Stimulated activated CD4-positive, alpha-beta T cell treated with anti-CD3 and anti-CD28 coated beads, Interleukin-2, amount 100 ng/mL, for 48 hours (primary cell): ENCODE measurements around the gene TCEAL7.

Experiments
- DNase-seq, 2 donors: peaks; one replicate each; pipeline ENCODE4 v3.0.0-alpha.2; 2020

The TCEAL7 gene

DNA sequence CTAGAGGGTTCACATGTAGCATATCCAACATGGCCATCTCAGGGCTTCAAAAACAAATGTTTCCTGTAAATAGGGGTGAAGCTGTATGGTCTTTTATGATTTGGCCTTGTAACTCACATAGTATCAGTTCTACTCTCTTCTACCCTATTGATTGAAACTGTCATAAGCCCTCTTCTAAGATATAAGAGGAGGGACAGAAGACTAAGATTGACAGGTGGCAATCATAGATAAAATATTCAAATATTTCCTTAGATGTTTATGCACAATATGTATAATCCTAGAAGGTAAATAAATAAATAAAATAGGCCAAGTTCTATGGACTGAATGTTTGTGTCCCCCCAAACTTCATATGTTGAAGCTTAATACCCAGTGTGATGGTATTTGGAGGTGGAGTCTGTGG is 39.4 kb downstream of the TCEAL7 start:
- DNase-seq, result no peak

GRCh38 chrX:103372886-103373285 is 42.8 kb downstream of the TCEAL7 start:
- no peak for DNase-seq

GRCh38 chrX:103373581-103373980 is 43.5 kb downstream of the TCEAL7 start:
- DNase-seq, result no peak

DNA sequence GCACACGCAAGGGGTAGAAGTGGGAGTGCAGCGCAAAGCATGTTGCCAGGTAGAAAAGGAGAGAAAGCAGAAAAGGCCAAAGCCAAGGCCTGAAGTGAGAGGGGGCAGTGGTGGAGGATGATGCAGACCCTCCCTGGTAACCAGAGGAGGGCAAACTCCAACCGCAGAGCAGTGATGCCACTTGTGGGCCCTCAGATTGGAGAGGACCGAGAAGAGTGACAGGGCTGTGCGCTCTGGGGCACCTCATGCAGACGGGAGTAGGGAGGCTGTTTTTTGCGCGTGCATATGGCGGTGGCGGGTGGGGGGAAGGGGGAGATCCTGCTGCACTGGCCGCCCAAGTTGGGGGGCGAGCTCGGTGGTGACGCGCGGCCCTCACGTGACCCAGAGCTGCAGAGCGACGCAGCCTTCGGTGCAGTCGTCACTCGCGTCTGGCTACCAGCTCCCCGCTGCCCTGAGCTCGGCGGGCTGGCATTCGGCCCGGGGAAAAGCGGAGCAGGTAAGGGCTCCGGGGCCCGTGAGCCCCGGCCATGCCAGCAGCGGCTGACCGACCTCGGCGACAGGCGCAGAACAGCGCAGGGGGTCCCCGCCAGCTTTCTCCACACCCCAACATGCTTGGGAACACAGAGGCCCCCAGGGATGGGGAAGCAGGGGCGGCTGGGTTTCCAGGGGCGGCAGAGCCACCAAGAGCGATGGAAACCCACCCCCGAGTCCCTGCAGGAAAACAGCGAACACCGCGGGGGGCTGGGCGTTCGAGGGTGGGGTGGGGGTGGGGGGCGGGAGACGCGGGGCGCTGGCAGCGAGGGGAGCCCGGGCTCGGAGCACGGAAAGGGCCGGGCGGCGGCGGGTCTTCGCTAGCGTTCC is 46.3 kb downstream of the TCEAL7 start, which contains the start of gene BEX3:
BEX3 (plus strand) TSS at position 421 of the 861 bp plus-strand sequence. CDS start 984 bp downstream, outside the sequence.
- DNase-seq, result peak in 1 of 2 donors; percentile 6

DNA sequence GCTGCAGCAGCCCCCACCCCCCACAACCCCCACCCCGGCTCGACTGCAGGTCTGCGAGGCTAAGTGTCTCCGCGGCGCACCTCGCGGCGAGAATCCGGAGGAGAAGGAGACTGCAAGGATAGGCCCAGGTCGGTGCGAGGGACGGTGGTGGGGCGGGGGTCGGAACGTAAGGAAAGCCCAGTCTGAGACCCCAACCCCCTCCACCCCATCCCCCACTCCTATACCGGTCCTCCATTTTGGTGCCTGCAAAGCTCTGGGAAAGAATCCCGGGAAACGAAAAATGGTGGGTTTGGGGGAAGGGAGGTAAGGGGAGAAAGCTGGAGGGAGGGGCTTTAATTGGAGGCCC is 46.9 kb downstream of the TCEAL7 start:
- no peak for DNase-seq

DNA sequence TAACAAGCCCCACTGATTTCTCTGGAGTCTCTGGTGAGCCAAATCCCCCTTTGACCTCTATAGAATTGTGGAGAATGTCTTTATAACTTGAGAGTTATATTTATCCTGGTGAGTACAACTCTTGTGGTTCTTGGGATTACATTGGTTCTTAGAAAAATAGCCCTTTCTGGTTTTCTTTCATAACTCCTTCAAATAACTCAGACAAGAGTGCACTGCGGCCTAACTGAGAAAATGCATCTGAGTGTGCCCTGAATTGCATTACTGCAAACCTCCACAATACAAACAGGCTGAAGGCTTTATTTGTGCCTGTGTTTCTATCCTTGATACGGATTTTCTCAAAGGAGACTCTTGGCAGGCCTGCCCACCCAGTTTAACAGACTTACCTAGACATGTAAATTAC is 49.0 kb downstream of the TCEAL7 start:
- no peak for DNase-seq
